Dedifferentiated amniotic fluid mesenchymal stem cell (primary cell): Measurements from ENCODE around the gene DDO.
"Not testable (repeated sequence)": the region's sequence is repeated elsewhere in the genome, so short reads cannot be mapped to it uniquely, and the experiment has no call there.

ENCODE experiments used
- DNase-seq: peaks from one replicate; pipeline ENCODE4 v3.0.0-alpha.2; 2016; ENCODE audit errors: extremely low spot score

The DDO gene

DNA sequence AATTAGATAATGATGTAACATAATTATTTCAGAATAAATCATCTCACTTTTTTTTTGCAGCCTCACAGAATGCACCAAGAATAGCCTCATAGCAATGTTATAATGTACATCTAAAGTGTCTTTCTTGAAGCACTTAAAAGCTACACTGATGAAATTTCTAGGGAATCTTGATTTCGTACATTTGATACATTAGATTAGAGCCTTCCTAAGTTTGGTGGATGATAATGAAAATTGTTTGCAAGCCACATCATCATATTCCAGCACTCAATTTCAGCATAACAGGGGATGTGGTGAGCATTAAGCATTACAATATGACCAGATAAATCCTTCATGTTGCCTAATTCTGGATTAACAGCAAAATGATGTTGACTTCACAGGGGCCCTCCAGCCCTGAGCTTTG lies 47.5 kb downstream of the DDO start:
- DNase-seq: no peak

DNA sequence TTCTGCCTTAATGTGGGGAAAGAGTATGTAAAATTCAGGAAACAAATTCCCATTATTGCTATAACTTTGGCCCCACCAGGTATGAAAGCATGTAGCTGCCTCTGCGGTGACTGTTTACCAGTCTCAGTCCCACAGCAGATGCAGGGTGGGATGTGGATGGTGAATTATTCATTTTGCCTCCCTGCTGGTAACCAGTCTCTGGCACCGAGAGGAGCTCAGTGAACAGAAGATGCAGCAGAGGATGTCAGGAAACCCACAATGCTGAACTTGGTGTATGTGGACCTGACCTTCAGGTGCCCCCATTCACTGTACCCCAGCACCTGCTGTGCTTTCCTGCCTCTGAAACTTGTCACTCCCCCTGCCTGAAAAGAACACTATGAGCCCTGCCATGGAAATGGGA lies 48.4 kb downstream of the DDO start:
- no peak for DNase-seq

DNA sequence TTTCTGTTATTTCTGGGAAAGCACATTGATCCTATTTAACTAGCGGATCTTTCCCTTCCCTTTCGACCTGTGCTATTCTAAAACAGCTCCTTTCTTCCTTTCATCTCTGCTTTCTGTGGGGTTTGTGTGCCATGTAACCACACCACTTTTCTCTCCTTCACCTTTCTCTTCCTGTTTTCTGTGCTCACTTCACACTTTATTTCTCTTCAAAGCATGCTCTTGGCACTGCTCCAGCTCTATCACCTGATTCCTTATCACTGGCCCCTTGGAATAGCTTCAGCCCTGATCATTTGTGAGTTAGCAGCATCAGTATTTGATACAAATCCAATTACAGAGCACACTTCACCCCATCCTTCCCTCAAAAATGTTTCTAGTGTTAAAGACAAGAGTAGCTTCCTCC lies 49.1 kb downstream of the DDO start:
- DNase-seq: no peak

DNA sequence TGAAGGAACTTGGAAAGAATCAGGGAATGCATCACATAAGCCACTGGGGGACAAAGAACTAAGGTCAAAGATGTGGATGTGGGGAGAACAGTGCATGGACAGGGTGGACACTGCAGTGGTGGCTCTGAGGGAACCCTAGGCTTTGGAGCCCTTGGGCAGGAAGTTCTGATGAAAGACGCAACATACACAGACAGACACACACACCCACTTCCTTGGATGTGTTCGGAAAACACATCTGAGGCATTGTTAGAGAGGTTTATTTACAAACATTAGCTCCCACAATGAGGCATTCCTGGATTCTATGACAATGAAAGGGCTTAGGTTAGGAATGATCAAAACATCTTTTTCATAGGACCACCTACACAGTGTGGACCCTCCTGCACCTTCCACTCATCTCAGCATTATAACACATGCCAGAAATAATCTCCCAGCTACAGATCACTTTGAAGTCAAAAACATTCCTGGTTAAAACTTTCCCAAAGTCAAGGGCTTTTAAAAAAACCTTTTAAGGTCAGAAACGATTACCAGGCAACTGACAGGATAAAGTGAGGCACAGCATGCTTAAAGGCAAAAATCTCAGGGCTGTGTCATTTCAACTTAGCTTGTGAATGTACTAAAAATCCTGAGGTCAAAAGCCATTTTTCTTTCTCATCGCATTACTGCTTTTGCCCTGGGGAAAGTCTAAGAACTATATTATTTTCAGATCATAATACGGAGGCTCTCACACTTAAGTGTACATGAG lies 50.8 kb downstream of the DDO start:
- no peak for DNase-seq

DNA sequence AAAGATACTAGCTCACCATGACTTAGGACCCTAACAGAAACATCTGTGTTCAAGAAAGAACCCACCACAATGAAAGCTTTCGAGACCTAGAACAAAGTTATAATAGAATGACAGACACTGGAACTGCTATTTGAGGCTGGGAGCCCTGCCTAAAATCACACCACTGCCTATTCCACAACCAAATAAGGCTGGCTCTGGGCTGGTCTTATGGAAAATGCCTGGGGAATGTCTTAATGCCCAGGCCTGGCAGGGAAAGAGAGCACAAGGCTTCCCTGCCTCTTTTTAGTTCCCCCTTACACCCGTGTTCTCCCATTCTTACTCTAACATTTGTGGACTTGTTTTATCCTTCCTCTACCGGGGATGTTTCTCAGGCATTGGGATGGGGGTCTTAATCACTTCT lies 51.6 kb downstream of the DDO start:
- DNase-seq: no peak

DNA sequence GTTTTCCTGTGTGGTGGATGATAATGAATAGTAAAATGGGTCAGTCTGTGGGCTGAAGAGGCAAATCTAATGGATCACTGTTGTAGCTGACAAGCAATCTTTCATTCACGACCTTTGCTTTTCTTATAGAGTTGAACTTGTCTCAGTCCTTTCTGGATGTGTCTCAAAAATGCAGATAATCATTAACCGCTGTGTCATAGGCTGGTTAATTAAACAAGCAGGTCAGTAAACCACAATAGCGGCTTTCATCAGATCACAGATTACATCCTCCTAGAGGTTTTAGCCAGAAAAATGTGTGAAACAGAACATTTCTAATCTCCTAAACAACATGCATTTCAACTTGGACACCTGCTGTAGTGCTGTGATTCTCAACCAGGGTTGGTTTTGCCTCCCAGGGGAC lies 54.7 kb downstream of the DDO start:
- DNase-seq: no peak

DNA sequence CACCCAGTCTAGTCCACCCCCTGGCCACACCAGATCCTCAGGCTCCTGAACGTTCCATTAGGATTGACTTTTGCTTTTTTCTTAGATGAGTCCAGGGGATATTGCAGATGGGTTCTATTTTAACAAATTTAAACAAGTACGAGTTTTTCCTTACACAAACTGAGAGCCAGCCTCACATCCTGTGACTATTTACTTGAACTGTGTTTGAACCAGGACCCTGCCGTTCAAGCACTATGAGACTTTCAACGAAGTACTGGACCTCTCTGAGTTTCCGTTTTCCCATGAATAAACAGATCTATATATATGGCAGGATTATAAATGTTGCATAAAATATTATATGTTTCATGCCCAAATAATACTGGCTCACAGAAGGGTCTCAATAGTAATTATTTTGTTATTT lies 55.8 kb downstream of the DDO start:
- no peak for DNase-seq

DNA sequence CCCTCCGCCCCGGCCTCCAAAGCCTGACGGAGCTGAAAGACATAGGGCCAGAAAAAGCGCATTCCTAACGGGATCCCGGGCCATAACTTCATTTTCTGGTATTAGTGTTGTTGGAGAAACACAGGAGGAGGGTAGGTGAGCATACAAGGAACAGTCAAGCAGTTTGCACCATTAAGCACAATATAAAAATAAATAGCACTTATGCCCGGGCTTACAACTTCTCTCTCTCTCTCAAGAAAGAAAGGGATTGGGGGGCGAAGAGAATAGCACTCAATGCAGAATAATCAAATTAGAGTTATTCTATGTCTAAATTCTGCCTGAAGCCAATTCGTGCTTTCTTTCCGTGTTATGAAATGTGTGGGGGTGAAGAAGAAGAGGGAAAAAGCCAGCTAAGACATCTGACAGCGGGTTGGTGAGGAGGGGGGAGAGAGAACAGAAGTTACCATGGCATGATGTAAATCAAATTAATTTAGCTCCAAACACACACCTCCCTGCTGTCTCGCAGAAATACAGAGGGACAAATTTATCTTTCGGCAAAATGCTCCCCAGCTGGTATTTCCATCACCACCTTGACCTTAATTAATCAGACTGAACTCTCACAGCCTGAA lies 56.7 kb downstream of the DDO start:
- DNase-seq: no peak

DNA sequence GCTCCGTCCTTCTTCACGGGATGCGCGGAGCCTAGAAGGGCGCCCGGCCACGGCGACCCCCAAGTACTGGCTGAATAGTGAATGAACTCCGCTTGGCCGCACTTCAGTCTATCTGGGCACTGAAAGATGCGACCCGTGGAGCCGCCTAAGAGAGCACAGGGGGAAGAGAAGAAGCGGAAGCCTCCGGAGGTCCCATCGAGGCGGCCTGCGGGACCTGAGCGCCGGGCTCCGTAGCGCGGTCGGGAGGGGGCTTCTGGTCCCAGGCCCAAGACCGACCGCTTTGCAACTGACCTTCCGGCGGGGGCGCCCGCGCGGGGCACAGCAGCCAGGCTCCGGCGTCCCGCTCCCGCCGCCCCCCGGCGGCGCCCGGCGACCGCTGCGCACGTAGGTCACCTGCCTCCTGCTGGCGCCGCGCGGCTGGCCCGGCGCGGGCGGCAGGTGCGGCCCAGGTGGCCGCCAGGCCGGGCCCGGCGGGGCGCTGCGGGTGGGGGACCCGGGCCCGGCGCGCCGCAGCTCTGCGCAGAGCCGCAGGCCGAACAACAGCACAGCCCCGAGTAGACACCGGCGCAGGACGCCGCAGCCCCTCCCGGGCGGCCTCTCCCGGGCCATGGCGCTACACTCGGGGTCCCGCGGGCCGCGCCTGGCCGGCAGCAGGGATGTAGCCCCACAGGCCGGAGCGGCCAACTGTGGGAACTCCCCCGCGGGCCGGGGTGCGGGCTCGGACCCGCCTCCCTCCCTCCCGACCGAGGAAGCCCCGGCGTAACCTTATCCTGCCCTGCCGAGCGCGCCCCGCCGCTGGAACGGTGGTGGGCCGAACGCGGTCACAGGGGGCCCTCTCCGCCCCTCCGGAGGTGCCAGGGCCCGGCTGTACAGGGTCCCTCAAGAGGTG lies 57.5 kb downstream of the DDO start, which contains the start of gene METTL24:
Gene METTL24, minus strand, starts transcription at position 686 of the 889 bp plus-strand sequence. Its CDS starts 77 bp downstream, at position 609.
- no peak for DNase-seq

DNA sequence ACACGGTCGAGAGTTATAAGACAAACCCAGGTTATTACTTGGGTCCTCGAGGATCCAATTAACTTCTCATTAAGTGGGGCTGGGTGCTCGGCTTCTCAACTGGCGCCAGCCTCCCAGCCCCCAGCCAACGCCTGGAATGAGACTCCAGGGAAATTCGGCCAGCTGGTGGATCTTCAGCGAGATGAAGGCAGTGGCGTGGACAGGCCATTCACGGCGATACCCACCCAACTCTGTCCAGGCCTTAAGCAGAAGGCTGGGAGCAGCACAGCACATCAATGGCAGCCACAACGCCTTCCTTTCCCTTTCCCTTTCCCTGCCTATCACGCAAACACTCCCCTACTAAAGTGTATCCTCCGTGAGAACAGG lies 58.1 kb downstream of the DDO start:
- DNase-seq: no peak

DNA sequence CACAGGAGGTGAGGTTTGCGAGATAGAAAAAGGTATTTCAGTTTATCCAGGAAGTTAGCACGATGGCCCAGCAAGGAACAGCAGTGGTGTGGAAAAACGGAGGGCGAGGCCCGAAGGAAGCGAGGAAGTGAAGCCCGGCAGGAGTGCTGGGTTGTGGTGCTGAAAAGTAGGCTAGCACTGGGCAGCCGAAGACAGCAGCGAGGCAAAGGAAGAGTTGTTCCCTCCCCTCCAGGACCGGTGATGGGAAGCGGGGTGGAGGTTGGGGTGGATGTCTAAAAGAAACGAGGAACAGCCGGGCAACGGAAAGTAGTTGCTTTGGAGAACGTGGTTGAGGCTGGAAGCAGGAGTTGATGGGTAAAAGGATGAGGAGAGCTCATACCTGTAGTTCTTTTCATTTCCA lies 58.6 kb downstream of the DDO start:
- DNase-seq: no peak

DNA sequence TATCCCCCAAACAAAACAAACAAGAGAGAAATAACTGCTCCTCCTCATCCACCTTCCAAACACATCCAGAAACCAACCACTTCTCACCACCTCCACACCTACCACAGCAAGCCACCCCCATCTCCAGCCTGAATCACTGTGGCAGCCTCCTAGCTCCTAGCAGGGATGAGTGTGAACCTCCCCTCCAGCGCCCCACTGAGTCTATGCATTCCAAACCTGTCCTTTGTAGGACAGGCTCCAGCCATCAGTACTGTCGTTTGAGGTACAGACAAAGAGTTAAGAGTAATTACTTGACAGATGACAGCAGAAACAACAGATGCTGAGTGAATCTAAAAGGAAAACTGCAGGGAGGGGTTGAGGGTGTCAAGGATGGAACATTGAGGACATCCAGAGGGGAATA lies 59.6 kb downstream of the DDO start:
- DNase-seq: no peak

DNA sequence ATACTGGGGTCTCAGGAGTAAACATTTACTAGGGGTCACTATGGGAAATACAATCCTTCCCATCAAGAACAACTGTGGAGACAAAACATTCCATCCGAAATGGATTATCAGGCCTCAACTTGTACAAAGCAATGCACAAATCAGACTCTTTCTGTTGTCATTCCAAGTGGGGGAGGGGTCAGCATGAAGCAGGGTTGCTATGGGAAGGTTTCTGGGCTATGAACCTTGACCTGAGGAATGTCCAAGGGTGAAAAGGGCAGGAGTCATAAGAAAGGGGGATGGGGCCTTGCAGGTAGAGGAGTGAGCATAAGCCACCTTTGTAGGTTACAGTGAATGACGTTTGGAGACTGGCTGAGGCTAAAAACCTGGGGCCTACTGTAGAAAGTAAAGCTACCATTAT lies 60.4 kb downstream of the DDO start:
- no peak for DNase-seq

DNA sequence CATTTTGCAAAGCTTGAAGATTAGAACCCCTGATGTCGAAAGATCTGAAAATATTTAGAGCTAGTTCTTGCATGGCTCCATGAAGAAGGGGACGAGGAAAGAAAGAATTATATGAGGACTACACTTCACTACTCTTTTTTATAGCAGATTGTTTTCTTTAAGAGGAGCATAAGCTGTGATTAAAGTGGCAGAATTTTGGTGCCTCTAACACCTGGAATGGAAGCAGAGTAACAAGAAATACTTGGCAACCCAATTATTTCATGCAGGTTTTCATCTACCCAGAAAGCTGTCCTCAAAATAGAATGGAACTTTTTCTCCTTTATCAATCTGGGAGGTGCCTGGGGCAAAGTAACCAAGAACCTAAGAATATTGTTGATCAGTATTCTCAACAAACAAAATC lies 61.2 kb downstream of the DDO start:
- DNase-seq: no peak

DNA sequence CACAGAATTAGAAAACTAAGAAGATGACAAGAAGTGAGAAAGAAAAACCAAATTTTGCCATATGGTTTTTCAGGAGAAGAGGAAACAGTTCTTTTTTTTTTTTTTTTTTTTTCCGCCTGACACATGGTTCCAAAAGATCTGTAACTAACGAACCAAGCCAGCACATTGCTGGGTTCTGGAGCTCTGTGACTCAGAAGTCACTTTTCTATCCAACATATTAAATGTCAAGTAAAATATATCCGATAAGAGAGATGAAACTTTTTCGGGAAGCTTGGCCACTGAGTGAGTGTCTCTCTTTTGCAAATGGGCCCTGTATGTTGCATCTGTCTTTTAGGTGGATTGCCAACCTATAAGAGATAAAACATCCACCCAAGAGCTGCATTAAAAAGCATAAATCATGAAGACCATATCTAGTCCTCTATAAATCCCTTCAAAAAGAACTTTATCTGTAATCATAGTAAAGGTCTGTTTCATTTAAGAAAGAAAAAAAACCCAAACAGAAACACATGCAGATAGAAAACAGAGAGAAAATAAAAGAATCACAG lies 61.8 kb downstream of the DDO start:
- no peak for DNase-seq

DNA sequence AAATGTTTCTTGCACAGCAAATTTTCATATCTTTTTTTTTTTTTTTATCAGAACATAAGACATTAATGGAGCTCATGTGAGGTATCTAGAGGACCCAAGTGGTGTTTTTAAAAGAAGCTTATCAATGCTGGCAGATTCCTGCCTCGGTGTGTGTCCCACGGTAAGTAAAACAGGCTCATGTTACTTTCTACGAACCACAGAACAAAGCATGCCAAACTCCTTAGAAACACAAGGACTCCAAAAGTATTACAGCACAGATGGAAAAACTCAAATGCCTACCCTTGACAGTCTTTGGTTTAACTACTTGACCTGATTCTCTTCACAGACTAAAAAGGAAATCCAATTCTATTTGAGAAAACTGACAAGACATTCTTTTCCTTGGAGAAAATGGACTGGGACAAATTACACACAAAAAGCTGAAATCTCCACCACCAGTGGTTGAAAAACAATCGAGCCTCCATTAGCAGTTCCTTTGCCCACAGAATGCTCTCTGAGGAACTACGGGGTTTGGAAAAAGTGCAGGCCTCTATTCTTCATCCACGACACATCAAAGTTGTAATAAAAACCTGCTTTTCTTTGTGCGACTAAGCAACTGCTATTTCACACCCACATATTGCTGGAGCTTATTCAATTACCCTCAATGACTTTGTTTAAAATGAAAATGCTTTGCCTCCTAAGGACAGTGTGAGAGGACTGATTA lies 62.7 kb downstream of the DDO start:
- DNase-seq: peak; percentile 60

DNA sequence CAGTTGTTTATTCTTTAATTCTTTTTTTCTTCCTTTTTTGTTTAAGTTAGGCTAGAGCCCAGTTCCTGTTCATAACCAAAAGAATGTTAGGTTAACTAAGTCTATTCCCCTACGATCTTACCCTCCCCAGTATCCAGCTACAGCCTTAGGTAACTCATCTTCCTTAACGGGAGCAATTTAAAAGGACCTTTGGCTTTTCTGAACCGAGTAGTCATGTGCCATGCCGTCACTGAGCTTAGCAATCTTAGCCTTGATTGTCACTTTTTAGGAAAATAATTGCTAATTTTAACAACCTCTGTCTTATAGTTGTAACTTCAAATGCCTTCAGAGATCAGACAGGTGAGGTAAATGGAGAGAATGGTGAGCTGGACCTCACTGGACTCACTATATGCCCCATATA lies 63.4 kb downstream of the DDO start:
- no peak for DNase-seq

DNA sequence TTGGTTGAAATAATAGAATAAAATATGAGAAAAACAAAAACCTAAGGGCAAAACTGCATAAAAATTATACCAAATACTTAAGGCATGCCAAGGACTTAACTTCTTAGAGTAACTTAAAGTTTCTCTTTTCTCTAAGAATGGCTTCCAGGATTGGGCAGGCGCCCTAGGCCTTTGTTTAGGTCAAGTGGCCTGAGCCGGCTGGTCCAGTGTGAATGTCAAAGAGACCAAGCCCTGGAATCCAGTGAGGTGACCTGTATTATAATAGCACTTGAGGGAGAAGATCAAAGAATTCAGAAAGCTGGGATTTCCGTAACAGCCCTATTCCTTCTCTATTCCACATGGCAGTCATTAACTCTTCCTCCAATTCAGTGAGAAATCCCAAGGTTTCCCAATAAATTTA lies 63.8 kb downstream of the DDO start:
- no peak for DNase-seq

DNA sequence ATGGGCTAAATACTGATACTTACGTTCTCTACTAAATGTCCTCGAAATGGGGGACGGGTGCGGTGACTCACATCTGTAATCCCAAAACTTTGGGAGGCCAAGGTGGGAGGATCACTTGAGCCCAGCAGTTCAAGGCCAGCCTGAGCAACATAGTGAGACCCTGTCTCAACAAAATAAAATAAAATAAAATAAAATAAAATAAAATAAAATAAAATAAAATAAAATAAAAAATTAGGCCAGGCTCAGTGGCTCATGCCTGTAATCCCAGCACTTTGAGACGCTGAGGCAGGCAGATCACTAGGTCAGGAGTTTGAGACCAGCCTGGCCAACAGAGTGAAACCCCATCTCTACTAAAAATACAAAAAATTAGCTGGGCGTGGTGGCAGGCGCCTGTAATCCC lies 64.8 kb downstream of the DDO start:
- not testable (repeated sequence) for DNase-seq

DNA sequence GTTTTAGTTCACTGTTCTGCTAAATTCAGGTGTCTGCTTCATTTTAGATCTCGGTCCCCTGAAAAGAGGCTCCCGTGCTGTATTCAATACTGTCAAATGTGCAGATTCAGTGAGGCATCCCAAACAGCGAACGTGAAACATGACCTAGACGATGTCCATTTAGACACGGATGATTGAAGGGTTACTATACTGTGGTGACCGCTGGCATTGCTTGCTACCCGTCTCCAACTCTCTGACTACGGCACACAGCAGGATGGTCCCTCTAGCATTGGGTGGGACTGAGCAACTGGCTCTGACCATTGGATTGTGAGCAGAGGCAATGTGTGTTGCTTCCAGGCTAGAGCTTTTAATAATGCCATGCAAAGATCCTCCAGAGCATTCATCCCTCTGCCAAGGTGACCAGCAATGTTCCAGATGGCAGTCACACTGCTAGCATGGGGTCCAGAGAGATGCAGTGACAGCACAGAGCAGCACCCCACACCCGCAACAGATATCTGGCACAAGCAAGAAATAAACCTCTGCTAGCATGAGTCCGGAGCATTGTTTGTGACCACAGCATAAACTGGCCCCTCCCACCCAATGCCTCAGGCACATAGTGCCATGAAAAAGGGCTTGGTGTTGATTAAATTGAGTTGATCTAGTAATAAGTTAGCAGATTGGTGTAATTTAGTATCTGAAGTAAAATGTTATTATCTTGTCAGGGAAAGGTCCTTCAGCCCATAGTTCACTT lies 66.2 kb downstream of the DDO start:
- no peak for DNase-seq

DNA sequence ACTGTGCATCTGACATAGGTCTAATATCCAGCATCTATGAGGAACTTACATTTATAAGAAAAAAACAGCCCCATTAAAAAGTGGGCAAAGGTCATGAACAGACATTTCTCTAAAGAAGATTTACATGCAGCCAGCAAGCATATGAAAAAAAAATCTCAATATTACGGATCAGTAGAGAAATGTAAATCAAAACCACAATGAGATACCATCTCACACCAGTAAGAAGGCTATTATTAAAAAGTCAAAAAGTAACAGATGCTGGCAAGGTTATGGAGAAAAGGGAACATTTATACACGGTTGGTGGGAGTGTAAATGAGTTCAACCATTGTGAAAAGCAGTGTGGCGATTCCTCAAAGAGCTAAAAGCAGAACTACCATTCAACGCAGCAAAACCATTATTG lies 70.3 kb downstream of the DDO start:
- DNase-seq: no peak
